Measurements from ENCODE around the gene GPC2.
A peak's percentile ranks its signal among the peaks of the same experiment; 100 is the strongest.
"Not testable (repeated sequence)": the region's sequence is repeated elsewhere in the genome, so short reads cannot be mapped to it uniquely, and the experiment has no call there.

Gene GPC2

DNA sequence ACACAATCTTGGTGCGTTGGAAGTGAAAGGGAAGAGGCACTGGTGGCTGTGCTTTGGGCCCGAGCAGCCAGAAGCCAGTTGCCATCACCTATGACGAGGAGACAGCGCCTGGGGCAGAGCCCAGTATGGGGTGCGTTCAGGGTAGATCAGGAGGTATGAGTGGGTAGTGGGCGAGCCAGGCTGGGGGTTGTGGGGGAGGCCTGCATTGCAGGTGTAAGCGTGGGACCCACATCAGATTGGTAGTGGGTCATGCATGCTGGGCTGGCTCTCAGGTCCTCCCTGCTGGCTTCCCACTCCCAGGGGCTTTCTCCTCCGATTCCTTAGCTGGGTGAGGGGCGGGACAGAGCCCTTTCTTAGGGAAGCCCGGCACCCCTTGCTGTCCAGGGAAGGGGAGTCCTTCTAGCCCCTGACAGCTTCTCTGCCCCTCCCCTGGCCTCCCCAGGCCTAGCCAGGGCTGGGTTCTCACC lies 42.1 kb upstream of the GPC2 start:
- no peak for DNase-seq (ENCODE audit: low spot score)

DNA sequence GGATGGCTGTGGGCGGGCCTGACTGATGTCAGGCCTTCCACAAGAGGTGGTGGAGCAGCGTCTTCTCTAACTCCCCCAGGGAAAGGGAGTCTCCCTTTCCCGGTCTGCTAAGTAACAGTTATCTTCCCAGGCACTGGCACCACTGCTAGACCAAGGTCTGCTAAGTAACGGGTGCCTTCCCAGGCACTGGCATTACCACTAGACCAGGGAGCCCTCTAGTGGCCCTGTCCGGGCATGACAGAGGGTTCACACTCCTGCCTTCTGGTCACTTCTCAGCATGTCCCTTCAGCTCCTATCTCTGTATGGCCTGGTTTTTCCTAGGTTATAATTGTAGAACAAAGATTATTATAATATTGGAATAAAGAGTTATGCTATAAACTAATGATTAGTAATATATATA lies 40.8 kb upstream of the GPC2 start:
- not testable (repeated sequence) for DNase-seq (ENCODE audit: low spot score)
- TF ChIP-seq, protein P1, sequence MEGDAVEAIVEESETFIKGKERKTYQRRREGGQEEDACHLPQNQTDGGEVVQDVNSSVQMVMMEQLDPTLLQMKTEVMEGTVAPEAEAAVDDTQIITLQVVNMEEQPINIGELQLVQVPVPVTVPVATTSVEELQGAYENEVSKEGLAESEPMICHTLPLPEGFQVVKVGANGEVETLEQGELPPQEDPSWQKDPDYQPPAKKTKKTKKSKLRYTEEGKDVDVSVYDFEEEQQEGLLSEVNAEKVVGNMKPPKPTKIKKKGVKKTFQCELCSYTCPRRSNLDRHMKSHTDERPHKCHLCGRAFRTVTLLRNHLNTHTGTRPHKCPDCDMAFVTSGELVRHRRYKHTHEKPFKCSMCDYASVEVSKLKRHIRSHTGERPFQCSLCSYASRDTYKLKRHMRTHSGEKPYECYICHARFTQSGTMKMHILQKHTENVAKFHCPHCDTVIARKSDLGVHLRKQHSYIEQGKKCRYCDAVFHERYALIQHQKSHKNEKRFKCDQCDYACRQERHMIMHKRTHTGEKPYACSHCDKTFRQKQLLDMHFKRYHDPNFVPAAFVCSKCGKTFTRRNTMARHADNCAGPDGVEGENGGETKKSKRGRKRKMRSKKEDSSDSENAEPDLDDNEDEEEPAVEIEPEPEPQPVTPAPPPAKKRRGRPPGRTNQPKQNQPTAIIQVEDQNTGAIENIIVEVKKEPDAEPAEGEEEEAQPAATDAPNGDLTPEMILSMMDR (IDR thresholded peaks at IDR 0.05; ENCODE audit: extremely low read depth, missing control alignments), result peak; percentile 24

More for the DNA sequence above, 42.1 kb upstream of the GPC2 start:
- TF ChIP-seq, protein P1 (IDR thresholded peaks at IDR 0.05; ENCODE audit: extremely low read depth, missing control alignments), result no peak

DNA sequence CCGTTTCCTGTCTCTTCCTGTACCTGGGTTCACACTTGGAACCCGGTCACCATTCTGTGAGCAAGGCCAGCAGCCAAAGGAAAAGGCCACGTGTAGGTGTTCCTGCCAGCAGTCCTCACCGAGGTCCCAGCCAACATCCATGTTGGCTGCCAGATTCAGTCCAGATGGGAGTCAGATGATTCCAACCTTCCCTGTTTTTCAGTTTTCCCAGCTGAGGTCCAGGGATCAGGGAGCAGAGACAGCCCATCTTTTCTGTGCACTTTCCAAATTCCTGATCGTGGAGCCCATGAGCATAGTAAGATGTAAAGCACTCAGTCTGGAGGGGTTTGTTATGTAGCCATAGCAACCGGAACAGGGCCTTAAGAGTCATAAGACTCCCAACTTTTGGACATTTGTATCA lies 38.7 kb upstream of the GPC2 start:
- TF ChIP-seq, protein P1 (IDR thresholded peaks at IDR 0.05; ENCODE audit: extremely low read depth, missing control alignments), result no peak
- DNase-seq (ENCODE audit: low spot score), result no peak

DNA sequence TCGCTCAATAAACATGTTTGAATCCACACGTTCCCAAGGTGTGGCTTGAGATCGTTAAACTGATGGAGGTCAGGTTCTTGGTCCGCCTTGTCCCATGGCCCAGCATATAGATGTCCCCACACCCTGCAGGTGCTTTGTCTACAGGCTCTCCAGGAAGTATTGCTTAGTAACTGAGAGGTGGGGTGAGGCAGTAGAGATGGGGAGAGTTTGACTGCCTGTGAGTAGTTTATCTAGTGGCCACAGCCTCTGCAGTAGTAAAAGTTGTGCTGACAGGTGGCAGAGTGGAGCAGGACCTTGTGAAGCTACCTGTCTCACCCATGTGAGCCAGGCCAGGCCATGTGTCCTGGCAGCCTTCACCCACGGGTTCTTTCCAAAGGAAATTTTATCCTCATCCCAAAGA lies 37.2 kb upstream of the GPC2 start:
- DNase-seq (ENCODE audit: low spot score), result not testable (repeated sequence)

DNA sequence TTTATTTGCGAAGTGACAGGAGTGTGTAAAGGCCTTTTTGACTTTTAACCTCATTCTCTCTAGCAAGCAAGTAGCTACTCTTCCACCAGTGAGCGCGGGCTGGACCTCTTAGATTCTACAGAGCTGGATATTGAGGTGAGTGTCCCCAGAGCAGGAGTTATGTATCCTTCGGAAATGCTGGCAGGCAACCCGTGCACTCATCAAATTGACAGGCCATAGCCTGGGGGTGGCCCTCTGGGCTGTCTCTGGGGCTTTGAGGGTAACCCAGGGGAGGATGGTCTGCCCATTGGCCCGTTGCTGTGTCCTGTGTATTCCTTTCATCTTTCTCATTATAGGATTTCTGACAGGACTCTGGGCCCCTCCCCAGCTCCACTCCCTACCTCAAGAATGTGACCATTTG lies 36.5 kb upstream of the GPC2 start:
- TF ChIP-seq, protein P1 (IDR thresholded peaks at IDR 0.05; ENCODE audit: extremely low read depth, missing control alignments), result no peak
- DNase-seq (ENCODE audit: low spot score), result no peak

DNA sequence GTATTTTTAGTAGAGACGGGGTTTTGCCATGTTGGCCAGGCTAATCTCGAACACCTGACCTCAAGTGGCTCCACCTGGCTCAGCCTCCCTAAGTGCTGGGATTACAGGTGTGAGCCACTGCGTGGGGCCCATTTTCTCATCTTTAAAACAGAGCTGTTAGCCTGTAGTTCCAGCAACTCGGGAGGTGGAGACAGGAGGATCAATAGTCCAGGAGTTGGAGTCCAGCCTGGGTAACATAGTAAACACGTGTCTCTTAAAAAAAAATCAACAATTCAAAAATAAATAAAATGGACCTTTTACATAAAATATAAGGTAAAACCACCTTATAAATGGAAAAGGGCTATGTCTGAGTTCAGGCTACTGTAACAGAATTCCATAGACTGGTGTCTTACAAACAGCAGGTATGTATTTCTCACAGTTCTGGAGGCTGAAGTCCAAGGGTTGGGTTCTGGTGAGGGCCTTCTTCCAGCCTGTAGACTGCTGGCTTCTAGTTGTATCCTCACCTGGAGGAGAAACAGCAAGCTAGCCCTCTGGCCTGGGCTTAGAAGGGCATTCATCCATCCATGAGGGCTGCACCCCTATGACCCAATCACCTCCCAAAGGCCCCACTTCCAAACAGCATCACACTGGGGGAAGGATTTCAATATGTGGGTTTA lies 35.6 kb upstream of the GPC2 start:
- no peak for DNase-seq (ENCODE audit: low spot score)
- TF ChIP-seq, protein P1 (IDR thresholded peaks at IDR 0.05; ENCODE audit: extremely low read depth, missing control alignments), result no peak

DNA sequence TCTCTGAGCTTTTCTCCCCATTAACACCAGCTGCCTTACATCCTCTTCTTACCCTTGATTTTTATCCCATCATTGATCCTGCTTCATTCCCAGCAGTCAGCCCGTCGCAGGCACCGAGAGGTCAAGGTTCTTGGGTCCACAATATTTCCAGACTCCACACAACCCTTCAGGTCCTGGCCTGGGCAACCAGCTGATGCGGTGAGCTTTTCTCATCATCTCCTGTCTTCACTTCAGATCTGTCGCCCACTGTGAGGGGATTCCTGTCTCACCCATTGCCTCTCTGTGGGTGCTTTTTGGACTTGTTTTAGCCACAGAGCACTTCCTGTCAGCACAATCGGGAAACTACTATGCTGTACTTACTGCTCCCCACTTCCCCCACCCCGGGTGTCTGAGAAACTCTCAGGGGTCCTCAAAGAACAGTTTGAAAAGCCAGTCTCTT lies 34.2 kb upstream of the GPC2 start:
- peak; percentile 49 for DNase-seq (ENCODE audit: low spot score)
- TF ChIP-seq, protein P1 (IDR thresholded peaks at IDR 0.05; ENCODE audit: extremely low read depth, missing control alignments), result no peak

DNA sequence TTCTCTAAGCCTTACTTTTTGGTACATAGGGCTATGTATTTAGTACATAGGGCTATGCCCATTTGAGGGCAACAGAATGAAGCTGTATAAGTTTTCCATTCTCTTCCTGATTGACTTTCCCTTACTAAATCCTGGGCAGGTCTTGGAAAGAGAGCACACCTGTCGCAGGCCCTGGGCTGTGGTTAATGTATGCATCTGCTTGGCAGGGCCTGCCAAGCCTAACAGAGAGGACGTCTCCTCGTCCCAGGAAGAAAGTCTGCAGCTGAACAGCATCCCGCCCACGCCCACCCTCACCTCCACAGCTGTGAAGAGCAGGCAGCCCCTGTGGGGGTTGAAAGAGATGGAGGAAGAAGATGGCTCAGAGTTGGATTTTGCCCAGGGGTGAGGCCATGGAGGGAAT lies 33.6 kb upstream of the GPC2 start:
- no peak for DNase-seq (ENCODE audit: low spot score)
- TF ChIP-seq, protein P1 (IDR thresholded peaks at IDR 0.05; ENCODE audit: extremely low read depth, missing control alignments), result no peak
